OCI-LY3 (cell line): ENCODE data around the gene OR52H1.

Experiments
- H2AFZ ChIP-seq: fragments of 200-600, 300-600 bp; shearing (Covaris generic); 2 replicates; pipeline ENCODE4 v1.6.0; 2014; ENCODE audit warnings: antibody characterized with exemption, low read depth, low read length
- H3K27ac ChIP-seq: fragments of 200-600, 300-600 bp; sonication (generic); 2 replicates; pipeline ENCODE4 v1.5.1; 2014; ENCODE audit warnings: mild to moderate bottlenecking, low read length, moderate library complexity, mixed read lengths
- H3K27me3 ChIP-seq: fragments of 200-600, 300-600 bp; sonication (generic); 2 replicates; pipeline ENCODE4 v1.6.1; 2014; ENCODE audit warnings: low read depth, low read length, mixed read lengths
- H3K36me3 ChIP-seq: fragments of 200-600, 300-600 bp; sonication (generic); replicated peaks from 2 replicates; pipeline ENCODE3; 2014; ENCODE audit warnings: low read depth, low read length, mixed read lengths
- H3K4me1 ChIP-seq: fragments of 300-600, 200-600 bp; sonication (generic); 2 replicates; pipeline ENCODE4 v1.6.1; 2014; ENCODE audit warnings: low read length, mixed read lengths
- H3K4me2 ChIP-seq: fragments of 200-600, 300-600 bp; sonication (generic); 2 replicates; pipeline ENCODE4 v1.6.1; 2014; ENCODE audit warnings: low read length, mixed read lengths
- H3K4me3 ChIP-seq: fragments of 300-600, 200-600 bp; sonication (generic); 2 replicates; pipeline ENCODE4 v1.5.1; 2014; ENCODE audit warnings: antibody characterized with exemption, mild to moderate bottlenecking, low read length, moderate library complexity
- H3K79me2 ChIP-seq: fragments of 300-600, 200-600 bp; shearing (Covaris generic); 2 replicates; pipeline ENCODE4 v1.6.1; 2014; ENCODE audit warnings: mild to moderate bottlenecking, low read length, mixed read lengths
- H3K9ac ChIP-seq: fragments of 300-600, 200-600 bp; shearing (Covaris generic); 2 replicates; pipeline ENCODE4 v1.6.0; 2014; ENCODE audit warnings: mild to moderate bottlenecking, low read length, moderate library complexity
- H3K9me3 ChIP-seq: fragments of 200-600, 300-600 bp; shearing (Covaris generic); 2 replicates; pipeline ENCODE4 v1.6.1; 2014; ENCODE audit warnings: low read length, mixed read lengths; ENCODE audit not compliant: insufficient read depth
- H4K20me1 ChIP-seq: fragments of 200-600, 300-600 bp; sonication (generic); 2 replicates; pipeline ENCODE4 v1.6.1; 2016; ENCODE audit warnings: low read length, mixed read lengths; ENCODE audit not compliant: insufficient read depth
- CTCF ChIP-seq: fragments of 200-600, 300-600 bp; sonication (generic); IDR thresholded peaks from 2 replicates; pipeline ENCODE4 v1.5.1; 2014; ENCODE audit warnings: antibody characterized with exemption, low read length, low read depth
- EZH2phosphoT487 ChIP-seq: fragments of 200-600 bp; shearing (Covaris generic); IDR thresholded peaks from 2 replicates; pipeline ENCODE4 v1.6.1; 2018; ENCODE audit warnings: antibody characterized with exemption, mixed run types, low read depth

Gene OR52H1

GRCh38 chr11:5564259-5565019, 16.1 kb upstream of the OR52H1 start:
- H3K9ac ChIP-seq, result no peak overlapping the region
- no peak for TF ChIP-seq CTCF
- no peak for TF ChIP-seq EZH2phosphoT487
- H3K4me1 ChIP-seq, result no peaks in the 10 kb centered on the region
- no peak overlapping the region for H3K4me3 ChIP-seq
- H3K27me3 ChIP-seq, result no peaks in the 10 kb centered on the region; the same call in none of the 2 replicates
- H4K20me1 ChIP-seq, result no peaks in the 10 kb centered on the region
- H2AFZ ChIP-seq, result no peak overlapping the region; the same call in 1 of the 2 replicates
- H3K27ac ChIP-seq, result no peak overlapping the region
- no peaks in the 10 kb centered on the region for H3K9me3 ChIP-seq
- no peaks in the 10 kb centered on the region for H3K79me2 ChIP-seq
- no peak overlapping the region for H3K4me2 ChIP-seq
- H3K36me3 ChIP-seq, result no peaks in the 10 kb centered on the region

DNA sequence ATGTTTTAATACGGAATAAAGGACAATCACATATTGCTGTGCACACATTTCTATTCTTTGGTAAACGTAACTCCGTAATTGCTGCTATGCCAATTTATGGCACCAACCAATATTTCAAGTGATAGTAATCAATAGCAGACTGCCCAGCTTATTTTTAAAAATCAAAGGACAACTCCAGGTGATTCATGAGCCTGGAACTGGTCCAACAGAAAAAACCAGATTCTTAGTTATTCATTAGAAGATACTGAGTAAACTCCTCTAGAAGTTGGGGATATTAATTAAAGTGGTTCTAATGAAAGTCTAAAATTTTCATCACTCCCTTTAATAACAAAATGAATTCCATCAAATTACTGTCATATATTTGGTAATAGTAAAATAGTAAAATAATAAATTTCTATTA, 9.4 kb upstream of the OR52H1 start:
- H3K9ac ChIP-seq, result no peak overlapping the region

DNA sequence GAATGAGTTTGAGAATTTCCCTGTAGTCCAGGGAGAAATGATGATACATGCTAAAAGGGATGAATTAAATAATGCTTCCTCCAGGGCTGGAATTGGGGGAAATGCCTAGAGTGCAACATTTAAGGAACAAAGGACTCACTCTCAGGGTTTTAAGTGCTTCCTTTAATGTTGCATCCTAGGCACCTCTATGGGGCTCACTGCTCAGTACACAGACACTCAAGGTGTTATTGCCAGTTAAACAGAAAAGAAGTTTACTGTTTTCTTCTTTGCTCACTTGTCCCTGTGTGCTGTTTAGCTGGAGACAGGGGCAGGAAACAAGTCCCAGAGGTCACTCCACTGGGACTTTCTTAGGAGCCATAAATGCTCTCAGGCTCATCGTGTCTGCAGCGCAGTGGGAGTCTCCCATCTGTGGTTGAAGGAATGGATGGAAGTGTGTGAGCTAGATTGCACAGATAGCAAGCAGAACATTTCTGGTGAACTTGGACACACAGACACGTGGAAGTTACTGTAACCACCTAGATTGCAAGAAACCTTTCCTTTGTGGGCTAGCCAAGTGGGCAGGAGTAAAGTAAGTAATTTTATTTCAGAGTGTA, 8.4 kb upstream of the OR52H1 start:
- Histone ChIP-seq H3K9ac (no peak overlapping the region), H3K36me3 (no peaks in the 10 kb centered on the region), H2AFZ (no peak overlapping the region), H3K4me2 (no peak overlapping the region), H4K20me1 (no peaks in the 10 kb centered on the region), H3K27ac (no peak overlapping the region), H3K4me1 (no peaks in the 10 kb centered on the region), H3K9me3 (no peaks in the 10 kb centered on the region), H3K27me3 (peaks cover 15% of the 10 kb centered on the region), H3K79me2 (no peaks in the 10 kb centered on the region), H3K4me3 (no peak overlapping the region)
- TF ChIP-seq CTCF, result no peak
- no peak for TF ChIP-seq EZH2phosphoT487

More for the DNA sequence above, 9.4 kb upstream of the OR52H1 start:
- Histone ChIP-seq H3K4me3 (no peak overlapping the region), H3K79me2 (no peaks in the 10 kb centered on the region), H3K9me3 (no peaks in the 10 kb centered on the region), H3K4me2 (no peak overlapping the region), H3K4me1 (no peaks in the 10 kb centered on the region), H3K27ac (no peak overlapping the region), H4K20me1 (no peaks in the 10 kb centered on the region), H3K36me3 (no peaks in the 10 kb centered on the region), H3K27me3 (peaks cover 15% of the 10 kb centered on the region), H2AFZ (no peak overlapping the region)
- TF ChIP-seq EZH2phosphoT487 (no peak), CTCF (no peak)

- no peaks in the 10 kb centered on the region for H3K36me3 ChIP-seq
- H3K27me3 ChIP-seq, result peaks cover 15% of the 10 kb centered on the region
- no peaks in the 10 kb centered on the region for H4K20me1 ChIP-seq
- no peak overlapping the region for H2AFZ ChIP-seq
- H3K4me2 ChIP-seq, result no peak overlapping the region
- H3K9me3 ChIP-seq, result no peaks in the 10 kb centered on the region
- peaks cover 16% of the 10 kb centered on the region for H3K4me1 ChIP-seq
- TF ChIP-seq EZH2phosphoT487 (no peak), CTCF (peak; percentile 54)
- H3K9ac ChIP-seq, result no peak overlapping the region
- H3K79me2 ChIP-seq, result no peaks in the 10 kb centered on the region
- no peak overlapping the region for H3K27ac ChIP-seq
- H3K4me3 ChIP-seq, result no peak overlapping the region
Observed at GRCh38 chr11:5553343-5553742, 5.0 kb upstream of the OR52H1 start.
